Bronchial epithelial cell (primary cell): ENCODE measurements around the gene PDZRN3. TPM values are rescaled to one million over a fixed set of nuclear protein-coding genes. Genes with fewer than 3 reads are reported as not detected.

ENCODE experiments used
- DNase-seq: peaks from one replicate; pipeline ENCODE4 v3.0.0-alpha.2; 2010; ENCODE audit warnings: low read depth
- FAIRE-seq: peaks from 2 replicates; lab custom pipeline; 2011; peaks lifted over from hg19 to GRCh38; lab: Jason Lieb, UNC
- H3K27me3 ChIP-seq: 2 replicates; pipeline ENCODE4 v1.5.1; 2011; ENCODE audit warnings: low read length; ENCODE audit not compliant: control insufficient read depth, insufficient read depth
- H3K36me3 ChIP-seq: 2 replicates; pipeline ENCODE4 v1.5.1; 2011; ENCODE audit warnings: low read length; ENCODE audit not compliant: control insufficient read depth, insufficient read depth
- H3K4me3 ChIP-seq: 2 replicates; pipeline ENCODE4 v1.5.1; 2011; ENCODE audit warnings: mild to moderate bottlenecking, low read depth, low read length, control low read depth
- CTCF ChIP-seq: IDR thresholded peaks from 2 replicates; pipeline ENCODE4 v1.5.1; 2011; ENCODE audit warnings: mild to moderate bottlenecking, moderate library complexity, low read length, control low read depth, inconsistent platforms; ENCODE audit not compliant: insufficient read depth, severe bottlenecking
- total RNA-seq: library from RNA; depleted of rRNA; stranded (reverse); fragments of >200 nt; gene quantifications from 2 replicates; pipeline ENCODE4 v1.2.1, GENCODE V29; 2014

Gene PDZRN3
- total RNA-seq, 1 donor from 2014 or later, result 0.79 TPM

- Histone ChIP-seq H3K4me3 (no peak overlapping the region), H3K36me3 (no peaks in the 10 kb centered on the region), H3K27me3 (no peaks in the 10 kb centered on the region)
- no peak for TF ChIP-seq CTCF
- DNase-seq (no peak), FAIRE-seq (no peak)
These were observed 40.5 kb upstream of the PDZRN3 start for GRCh38 chr3:73665286-73665685.

- Histone ChIP-seq H3K4me3 (no peak overlapping the region), H3K27me3 (no peaks in the 10 kb centered on the region), H3K36me3 (no peaks in the 10 kb centered on the region)
- TF ChIP-seq CTCF, result no peak
- DNase-seq (no peak), FAIRE-seq (no peak)
These were observed 39.6 kb upstream of the PDZRN3 start for GRCh38 chr3:73664389-73664788.

GRCh38 chr3:73663495-73663894 lies 38.8 kb upstream of the PDZRN3 start:
- H3K36me3 ChIP-seq, result no peaks in the 10 kb centered on the region
- no peak for TF ChIP-seq CTCF
- FAIRE-seq, result no peak
- no peak for DNase-seq
- H3K27me3 ChIP-seq, result no peaks in the 10 kb centered on the region
- no peak overlapping the region for H3K4me3 ChIP-seq

- no peaks in the 10 kb centered on the region for H3K36me3 ChIP-seq
- DNase-seq (peak; percentile 45), FAIRE-seq (no peak)
- TF ChIP-seq CTCF, result no peak
- H3K27me3 ChIP-seq, result no peaks in the 10 kb centered on the region
- no peak overlapping the region for H3K4me3 ChIP-seq
These were observed 36.5 kb upstream of the PDZRN3 start for GRCh38 chr3:73661265-73661664.

GRCh38 chr3:73658227-73658626 lies 33.5 kb upstream of the PDZRN3 start:
- no peaks in the 10 kb centered on the region for H3K27me3 ChIP-seq
- DNase-seq, result no peak
- FAIRE-seq, result no peak
- H3K36me3 ChIP-seq, result no peaks in the 10 kb centered on the region
- no peak overlapping the region for H3K4me3 ChIP-seq
- TF ChIP-seq CTCF, result no peak

GRCh38 chr3:73657186-73657585 lies 32.4 kb upstream of the PDZRN3 start:
- FAIRE-seq (no peak), DNase-seq (no peak)
- no peak overlapping the region for H3K4me3 ChIP-seq
- no peak for TF ChIP-seq CTCF
- no peaks in the 10 kb centered on the region for H3K27me3 ChIP-seq
- no peaks in the 10 kb centered on the region for H3K36me3 ChIP-seq
